Ovary (tissue), 3 donors: ENCODE measurements around the gene NDEL1.

Source experiments
- CTCF ChIP-seq, 3 donors: fragments of 450-650 bp in 2 of 3; fragments of 200-600 bp in 1 of 3; IDR thresholded peaks; one replicate each; pipeline versions ENCODE4 v1.5.1 to v1.8.0; 2016 to 2022; ENCODE audit warnings: antibody characterized with exemption in 3 of 3, mild to moderate bottlenecking in 1 of 3
- EP300 ChIP-seq: sonication (generic); formaldehyde crosslinking; IDR thresholded peaks from one replicate; pipeline ENCODE4 v1.6.1; 2017; ENCODE audit warnings: antibody characterized with exemption
- POLR2A ChIP-seq: fragments of 450-650 bp; IDR thresholded peaks from one replicate; pipeline ENCODE4 v1.6.1; 2017; ENCODE audit warnings: antibody characterized with exemption, mild to moderate bottlenecking, moderate library complexity
- donor health status: DM: no; HTN: no; CAD: no.

GRCh38 chr17:8391711-8392110, 44.0 kb upstream of the NDEL1 start:
- no peak for TF ChIP-seq CTCF (IDR thresholded peaks at IDR 0.05)
- no peak for TF ChIP-seq POLR2A
- no peak for TF ChIP-seq EP300
